ENCODE results near the gene SNRNP35.
A peak's percentile ranks its signal among the peaks of the same experiment; 100 is the strongest.

The SNRNP35 gene

GRCh38 chr12:123433615-123434014 is 24.3 kb upstream of the SNRNP35 start:
- Histone ChIP-seq H3K9me3 (ENCODE audit: control insufficient read depth in 1 of 2, low read length in 2 of 2) (no peaks in the 10 kb centered on the region), H3K27me3 (ENCODE audit: control insufficient read depth in 1 of 2, insufficient read depth in 2 of 2, low read length in 2 of 2) (no peaks in the 10 kb centered on the region), H3K4me1 (ENCODE audit: control insufficient read depth in 1 of 2, insufficient read depth in 2 of 2, low read length in 2 of 2) (peaks cover 4 to 15% of the 10 kb centered on the region in 2 donors), H3K4me3 (ENCODE audit: low read depth in 1 of 2, low read length in 2 of 2) (no peak overlapping the region), H3K9ac (ENCODE audit: low read depth in 1 of 2, low read length in 2 of 2) (no peak overlapping the region), H3K36me3 (ENCODE audit: control insufficient read depth in 1 of 2, insufficient read depth in 2 of 2, low read length in 2 of 2) (peaks cover 0 to 5% of the 10 kb centered on the region in 2 donors), H3K27ac (ENCODE audit: low read depth, low read length) (no peak overlapping the region)

GRCh38 chr12:123435636-123436016 is 22.3 kb upstream of the SNRNP35 start:
- Histone ChIP-seq H3K27ac (ENCODE audit: low read depth, low read length) (no peak overlapping the region), H3K4me3 (ENCODE audit: low read depth in 1 of 2, low read length in 2 of 2) (peak overlapping the region; percentile 71 to 90), H3K4me1 (ENCODE audit: control insufficient read depth in 1 of 2, insufficient read depth in 2 of 2, low read length in 2 of 2) (peaks cover 4 to 15% of the 10 kb centered on the region in 2 donors), H3K9me3 (ENCODE audit: control insufficient read depth in 1 of 2, low read length in 2 of 2) (no peaks in the 10 kb centered on the region), H3K36me3 (ENCODE audit: control insufficient read depth in 1 of 2, insufficient read depth in 2 of 2, low read length in 2 of 2) (no peaks in the 10 kb centered on the region), H3K27me3 (ENCODE audit: control insufficient read depth in 1 of 2, insufficient read depth in 2 of 2, low read length in 2 of 2) (no peaks in the 10 kb centered on the region), H3K9ac (ENCODE audit: low read depth in 1 of 2, low read length in 2 of 2) (peak overlapping the region; percentile 75 to 88)

GRCh38 chr12:123436017-123436964 is 21.6 kb upstream of the SNRNP35 start, which contains the start of gene RILPL2:
Gene RILPL2, minus strand, starts transcription at chr12:123436684. Its CDS starts 264 bp downstream, at chr12:123436420.
- Histone ChIP-seq H3K4me3 (ENCODE audit: low read depth in 1 of 2, low read length in 2 of 2) (peak within 1 kb of the TSS; percentile 71 to 90), H3K9me3 (ENCODE audit: control insufficient read depth in 1 of 2, low read length in 2 of 2) (no peaks in the 10 kb centered on the region), H3K27me3 (ENCODE audit: control insufficient read depth in 1 of 2, insufficient read depth in 2 of 2, low read length in 2 of 2) (no peaks in the 10 kb centered on the region), H3K36me3 (ENCODE audit: control insufficient read depth in 1 of 2, insufficient read depth in 2 of 2, low read length in 2 of 2) (no peaks in the 10 kb centered on the region), H3K4me1 (ENCODE audit: control insufficient read depth in 1 of 2, insufficient read depth in 2 of 2, low read length in 2 of 2) (peaks cover 4 to 15% of the 10 kb centered on the region in 2 donors), H3K9ac (ENCODE audit: low read depth in 1 of 2, low read length in 2 of 2) (peak within 1 kb of the TSS; percentile 75 to 88), H3K27ac (ENCODE audit: low read depth, low read length) (peak within 1 kb of the TSS; percentile 67)

- Histone ChIP-seq H3K9ac (ENCODE audit: low read depth in 1 of 2, low read length in 2 of 2) (no peak overlapping the region), H3K36me3 (ENCODE audit: control insufficient read depth in 1 of 2, insufficient read depth in 2 of 2, low read length in 2 of 2) (no peaks in the 10 kb centered on the region), H3K4me3 (ENCODE audit: low read depth in 1 of 2, low read length in 2 of 2) (no peak overlapping the region), H3K27ac (ENCODE audit: low read depth, low read length) (no peak overlapping the region), H3K4me1 (ENCODE audit: control insufficient read depth in 1 of 2, insufficient read depth in 2 of 2, low read length in 2 of 2) (peaks cover 4 to 6% of the 10 kb centered on the region in 2 donors), H3K27me3 (ENCODE audit: control insufficient read depth in 1 of 2, insufficient read depth in 2 of 2, low read length in 2 of 2) (no peaks in the 10 kb centered on the region), H3K9me3 (ENCODE audit: control insufficient read depth in 1 of 2, low read length in 2 of 2) (no peaks in the 10 kb centered on the region)
Measured at GRCh38 chr12:123441523-123442164, 16.3 kb upstream of the SNRNP35 start.

- Histone ChIP-seq H3K36me3 (ENCODE audit: control insufficient read depth in 1 of 2, insufficient read depth in 2 of 2, low read length in 2 of 2) (no peaks in the 10 kb centered on the region), H3K4me3 (ENCODE audit: low read depth in 1 of 2, low read length in 2 of 2) (no peak overlapping the region), H3K9me3 (ENCODE audit: control insufficient read depth in 1 of 2, low read length in 2 of 2) (no peaks in the 10 kb centered on the region), H3K9ac (ENCODE audit: low read depth in 1 of 2, low read length in 2 of 2) (no peak overlapping the region), H3K27me3 (ENCODE audit: control insufficient read depth in 1 of 2, insufficient read depth in 2 of 2, low read length in 2 of 2) (no peaks in the 10 kb centered on the region), H3K27ac (ENCODE audit: low read depth, low read length) (no peak overlapping the region), H3K4me1 (ENCODE audit: control insufficient read depth in 1 of 2, insufficient read depth in 2 of 2, low read length in 2 of 2) (no peaks in the 10 kb centered on the region)
Measured at GRCh38 chr12:123442774-123443173, 15.2 kb upstream of the SNRNP35 start.

- Histone ChIP-seq H3K27ac (ENCODE audit: low read depth, low read length) (no peak overlapping the region), H3K9ac (ENCODE audit: low read depth in 1 of 2, low read length in 2 of 2) (no peak overlapping the region), H3K27me3 (ENCODE audit: control insufficient read depth in 1 of 2, insufficient read depth in 2 of 2, low read length in 2 of 2) (no peaks in the 10 kb centered on the region), H3K4me1 (ENCODE audit: control insufficient read depth in 1 of 2, insufficient read depth in 2 of 2, low read length in 2 of 2) (no peaks in the 10 kb centered on the region), H3K9me3 (ENCODE audit: control insufficient read depth in 1 of 2, low read length in 2 of 2) (no peaks in the 10 kb centered on the region), H3K36me3 (ENCODE audit: control insufficient read depth in 1 of 2, insufficient read depth in 2 of 2, low read length in 2 of 2) (no peaks in the 10 kb centered on the region), H3K4me3 (ENCODE audit: low read depth in 1 of 2, low read length in 2 of 2) (no peak overlapping the region)
Measured at GRCh38 chr12:123444092-123445026, 13.6 kb upstream of the SNRNP35 start.

- Histone ChIP-seq H3K9ac (ENCODE audit: low read depth in 1 of 2, low read length in 2 of 2) (no peak overlapping the region), H3K9me3 (ENCODE audit: control insufficient read depth in 1 of 2, low read length in 2 of 2) (no peaks in the 10 kb centered on the region), H3K4me3 (ENCODE audit: low read depth in 1 of 2, low read length in 2 of 2) (no peak overlapping the region), H3K27me3 (ENCODE audit: control insufficient read depth in 1 of 2, insufficient read depth in 2 of 2, low read length in 2 of 2) (no peaks in the 10 kb centered on the region), H3K4me1 (ENCODE audit: control insufficient read depth in 1 of 2, insufficient read depth in 2 of 2, low read length in 2 of 2) (no peaks in the 10 kb centered on the region), H3K27ac (ENCODE audit: low read depth, low read length) (no peak overlapping the region), H3K36me3 (ENCODE audit: control insufficient read depth in 1 of 2, insufficient read depth in 2 of 2, low read length in 2 of 2) (no peaks in the 10 kb centered on the region)
Measured at GRCh38 chr12:123445388-123446332, 12.3 kb upstream of the SNRNP35 start.

GRCh38 chr12:123446333-123446713 is 11.6 kb upstream of the SNRNP35 start:
- no peaks in the 10 kb centered on the region for H3K9me3 ChIP-seq (ENCODE audit: control insufficient read depth in 1 of 2, low read length in 2 of 2)
- H3K36me3 ChIP-seq (ENCODE audit: control insufficient read depth in 1 of 2, insufficient read depth in 2 of 2, low read length in 2 of 2) = no peaks in the 10 kb centered on the region
- no peak overlapping the region for H3K9ac ChIP-seq (ENCODE audit: low read depth in 1 of 2, low read length in 2 of 2)
- no peaks in the 10 kb centered on the region for H3K27me3 ChIP-seq (ENCODE audit: control insufficient read depth in 1 of 2, insufficient read depth in 2 of 2, low read length in 2 of 2)
- H3K4me1 ChIP-seq (ENCODE audit: control insufficient read depth in 1 of 2, insufficient read depth in 2 of 2, low read length in 2 of 2) = no peaks in the 10 kb centered on the region
- H3K27ac ChIP-seq (ENCODE audit: low read depth, low read length) = no peak overlapping the region
- H3K4me3 ChIP-seq (ENCODE audit: low read depth in 1 of 2, low read length in 2 of 2) = no peak overlapping the region

- Histone ChIP-seq H3K9ac (ENCODE audit: low read depth in 1 of 2, low read length in 2 of 2) (no peak overlapping the region), H3K4me3 (ENCODE audit: low read depth in 1 of 2, low read length in 2 of 2) (no peak overlapping the region), H3K9me3 (ENCODE audit: control insufficient read depth in 1 of 2, low read length in 2 of 2) (no peaks in the 10 kb centered on the region), H3K4me1 (ENCODE audit: control insufficient read depth in 1 of 2, insufficient read depth in 2 of 2, low read length in 2 of 2) (no peaks in the 10 kb centered on the region), H3K27me3 (ENCODE audit: control insufficient read depth in 1 of 2, insufficient read depth in 2 of 2, low read length in 2 of 2) (no peaks in the 10 kb centered on the region), H3K27ac (ENCODE audit: low read depth, low read length) (no peak overlapping the region), H3K36me3 (ENCODE audit: control insufficient read depth in 1 of 2, insufficient read depth in 2 of 2, low read length in 2 of 2) (no peaks in the 10 kb centered on the region)
Measured at GRCh38 chr12:123449249-123449733, 8.6 kb upstream of the SNRNP35 start.

All from duodenal mucosa (tissue), 2 donors.